CD14-positive monocyte (primary cell): ENCODE data around the gene RXFP1. TPM values are rescaled to one million over a fixed set of nuclear protein-coding genes. Genes with fewer than 3 reads are reported as not detected.
A peak's percentile ranks its signal among the peaks of the same experiment; 100 is the strongest.

Experiments
- DNase-seq, 3 donors: peaks; one replicate each; pipeline ENCODE4 v3.0.0-alpha.2; 2011 to 2022
- H2AFZ ChIP-seq: 2 replicates; pipeline ENCODE4 v1.6.0; 2012; ENCODE audit warnings: mild to moderate bottlenecking, low read depth, low read length, inconsistent platforms; ENCODE audit not compliant: insufficient read depth, poor library complexity, severe bottlenecking
- H3K27ac ChIP-seq, 2 donors: 1 replicate in 1 of 2; 2 replicates in 1 of 2; pipeline ENCODE4 v1.5.1; 2012 to 2013; ENCODE audit warnings: low read length in 2 of 2, control low read depth in 1 of 2, inconsistent platforms in 1 of 2, low read depth in 1 of 2, mild to moderate bottlenecking in 1 of 2
- H3K27me3 ChIP-seq, 2 donors: one replicate each; pipeline versions ENCODE4 v1.6.0 to v1.6.1; 2011 to 2013; ENCODE audit warnings: low read length in 2 of 2; ENCODE audit not compliant: control insufficient read depth in 2 of 2, insufficient read depth in 2 of 2
- H3K36me3 ChIP-seq, 2 donors: replicated peaks in 1 of 2; 1 replicate in 1 of 2; 2 replicates in 1 of 2; pipeline versions ENCODE4 v1.5.1 to v1.6.1; 2012 to 2013; ENCODE audit warnings: low read length in 2 of 2, control low read depth in 1 of 2, inconsistent platforms in 1 of 2, mild to moderate bottlenecking in 1 of 2; ENCODE audit not compliant: insufficient read depth in 2 of 2, control insufficient read depth in 1 of 2
- H3K4me1 ChIP-seq, 2 donors: 1 replicate in 1 of 2; 2 replicates in 1 of 2; pipeline versions ENCODE4 v1.5.1 to v1.6.1; 2012 to 2013; ENCODE audit warnings: low read length in 2 of 2, control low read depth in 1 of 2, inconsistent platforms in 1 of 2, mild to moderate bottlenecking in 1 of 2, moderate library complexity in 1 of 2; ENCODE audit not compliant: insufficient read depth in 2 of 2, control insufficient read depth in 1 of 2
- H3K4me2 ChIP-seq: replicated peaks from 2 replicates; pipeline ENCODE3; 2012; ENCODE audit warnings: low read length, moderate library complexity, mild to moderate bottlenecking; ENCODE audit not compliant: poor library complexity, severe bottlenecking; ENCODE audit errors: extremely low read depth
- H3K4me3 ChIP-seq, 3 experiments: fragments of 200-600 bp in 1 of 3; sonication (generic) in 1 of 3; replicated peaks in 1 of 3; 1 replicate in 2 of 3; 2 replicates in 1 of 3; pipeline ENCODE4 v1.5.1; 2011 to 2013; ENCODE audit warnings: low read length in 3 of 3, mild to moderate bottlenecking in 3 of 3, control low read depth in 2 of 3, low read depth in 2 of 3, inconsistent platforms in 1 of 3, moderate library complexity in 1 of 3
- H3K79me2 ChIP-seq: 2 replicates; pipeline ENCODE4 v1.6.0; 2012; ENCODE audit warnings: mild to moderate bottlenecking, control low read depth, inconsistent platforms, low read length, moderate library complexity; ENCODE audit not compliant: insufficient read depth
- H3K9ac ChIP-seq: 2 replicates; pipeline ENCODE4 v1.6.0; 2017; ENCODE audit warnings: low read length, mild to moderate bottlenecking; ENCODE audit not compliant: insufficient read depth, poor library complexity, severe bottlenecking
- H3K9me3 ChIP-seq, 2 donors: replicated peaks in 1 of 2; 1 replicate in 1 of 2; 2 replicates in 1 of 2; pipeline versions ENCODE4 v1.5.1 to v1.6.1; 2012 to 2013; ENCODE audit warnings: low read length in 2 of 2, control low read depth in 1 of 2; ENCODE audit not compliant: control insufficient read depth in 1 of 2, insufficient read depth in 1 of 2
- H4K20me1 ChIP-seq: 2 replicates; pipeline ENCODE4 v1.6.0; 2012; ENCODE audit warnings: mild to moderate bottlenecking, low read length, control low read depth, moderate library complexity; ENCODE audit not compliant: insufficient read depth
- H3K27ac Mint-ChIP-seq, 7 donors: one replicate each; pipeline ENCODE4 v1.8.0; 2020; ENCODE audit warnings: mild to moderate bottlenecking in 7 of 7, mixed read lengths in 7 of 7, moderate library complexity in 6 of 7, inconsistent platforms in 2 of 7
- H3K27me3 Mint-ChIP-seq, 3 donors: one replicate each; pipeline ENCODE4 v1.8.0; 2021 to 2022; ENCODE audit warnings: low read depth in 3 of 3, mild to moderate bottlenecking in 3 of 3, mixed read lengths in 3 of 3, moderate library complexity in 3 of 3, inconsistent platforms in 1 of 3
- H3K36me3 Mint-ChIP-seq, 2 donors: one replicate each; pipeline ENCODE4 v1.8.0; 2020; ENCODE audit warnings: mixed read lengths in 2 of 2, inconsistent platforms in 1 of 2, mild to moderate bottlenecking in 1 of 2
- H3K4me1 Mint-ChIP-seq: one replicate; pipeline ENCODE4 v1.8.0; 2020; ENCODE audit warnings: mild to moderate bottlenecking, mixed read lengths
- H3K4me3 Mint-ChIP-seq, 2 donors: one replicate each; pipeline ENCODE4 v1.8.0; 2020; ENCODE audit warnings: mild to moderate bottlenecking in 2 of 2, mixed read lengths in 2 of 2, moderate library complexity in 1 of 2
- H3K9me3 Mint-ChIP-seq, 7 donors: one replicate each; pipeline ENCODE4 v1.8.0; 2020 to 2022; ENCODE audit warnings: mixed read lengths in 7 of 7, mild to moderate bottlenecking in 6 of 7, moderate library complexity in 6 of 7, inconsistent platforms in 2 of 7
- WGBS: methylation state at CpG from one replicate; pipeline ENCODE4 v1.1.5; 2013; ENCODE audit warnings: missing lambda C conversion rate; ENCODE audit not compliant: insufficient coverage; 5-methylcytosine and 5-hydroxymethylcytosine counted together
- intact Hi-C, 2 donors: fragments of 100-400 bp; cut with micrococcal nuclease; formaldehyde crosslinking; loops; one replicate each; pipeline versions ENCODE4 v1.15.0 to v1.15.1; 2023
- polyA plus RNA-seq, 3 donors: library from polyadenylated mRNA; depleted of rRNA in 1 of 3; unstranded in 2 of 3; stranded (reverse) in 1 of 3; fragments of 300-500 nt in 2 of 3; fragments of >200 nt in 1 of 3; fragmentation: Illumina TruSeq in 2 of 3; gene quantifications; 1 replicate in 2 of 3; 2 replicates in 1 of 3; pipeline ENCODE4 v1.2.3, GENCODE V29; 2012 to 2021
- TF ChIP-seq, protein P1 (sequence below): fragments of 200-600 bp; IDR thresholded peaks from one replicate; pipeline ENCODE4 v1.8.0; 2022; ENCODE audit warnings: antibody characterized with exemption, mild to moderate bottlenecking

RXFP1 gene
- polyA plus RNA-seq, 3 donors: 0.03 to 0.11 TPM; not detected in 1

DNA sequence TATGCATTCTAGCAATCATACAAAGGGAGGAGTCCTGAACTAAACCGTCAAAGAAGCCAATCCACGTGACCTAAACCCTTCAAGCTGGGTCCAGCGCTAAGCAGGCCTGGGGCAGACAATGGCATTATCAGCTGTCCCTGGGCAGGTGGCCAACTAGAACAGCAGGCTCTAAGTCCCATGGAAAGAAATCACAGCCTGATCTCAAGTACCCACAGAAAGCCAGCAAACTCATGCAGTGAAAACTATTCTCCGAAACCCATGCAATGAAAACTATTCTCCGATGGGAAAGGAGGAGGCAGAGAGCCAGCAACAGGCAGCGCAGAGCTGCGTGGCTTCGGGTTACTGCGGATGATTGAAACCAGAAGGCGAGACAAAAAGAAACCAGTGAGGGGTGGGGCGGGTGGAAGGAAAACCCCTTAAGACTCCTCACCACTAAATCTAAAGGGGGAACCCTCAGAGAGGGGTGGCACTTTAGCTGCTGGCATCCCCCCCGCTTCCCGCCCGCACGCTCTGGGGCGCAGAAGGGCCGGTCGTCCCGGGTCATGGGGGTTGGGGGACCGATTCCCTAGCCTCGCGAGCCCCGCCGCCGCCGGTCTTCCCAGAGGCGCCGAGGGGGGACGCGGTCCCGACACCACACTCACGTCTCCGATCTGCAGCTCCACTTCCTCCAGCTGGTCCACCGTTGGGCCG, 149.4 kb downstream of the RXFP1 start:
- no peaks in the 10 kb centered on the region for H3K9me3 Mint-ChIP-seq
- H3K36me3 ChIP-seq: peaks cover 0 to 6% of the 10 kb centered on the region in 2 donors
- H3K4me3 Mint-ChIP-seq: peak overlapping the region; percentile 96 to 97
- H2AFZ ChIP-seq: peak overlapping the region; percentile 98
- H3K9ac ChIP-seq: peak overlapping the region; percentile 81
- TF ChIP-seq, protein P1, sequence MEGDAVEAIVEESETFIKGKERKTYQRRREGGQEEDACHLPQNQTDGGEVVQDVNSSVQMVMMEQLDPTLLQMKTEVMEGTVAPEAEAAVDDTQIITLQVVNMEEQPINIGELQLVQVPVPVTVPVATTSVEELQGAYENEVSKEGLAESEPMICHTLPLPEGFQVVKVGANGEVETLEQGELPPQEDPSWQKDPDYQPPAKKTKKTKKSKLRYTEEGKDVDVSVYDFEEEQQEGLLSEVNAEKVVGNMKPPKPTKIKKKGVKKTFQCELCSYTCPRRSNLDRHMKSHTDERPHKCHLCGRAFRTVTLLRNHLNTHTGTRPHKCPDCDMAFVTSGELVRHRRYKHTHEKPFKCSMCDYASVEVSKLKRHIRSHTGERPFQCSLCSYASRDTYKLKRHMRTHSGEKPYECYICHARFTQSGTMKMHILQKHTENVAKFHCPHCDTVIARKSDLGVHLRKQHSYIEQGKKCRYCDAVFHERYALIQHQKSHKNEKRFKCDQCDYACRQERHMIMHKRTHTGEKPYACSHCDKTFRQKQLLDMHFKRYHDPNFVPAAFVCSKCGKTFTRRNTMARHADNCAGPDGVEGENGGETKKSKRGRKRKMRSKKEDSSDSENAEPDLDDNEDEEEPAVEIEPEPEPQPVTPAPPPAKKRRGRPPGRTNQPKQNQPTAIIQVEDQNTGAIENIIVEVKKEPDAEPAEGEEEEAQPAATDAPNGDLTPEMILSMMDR: no peak
- intact Hi-C loops: loop anchor here (5.0 to 10.0 kb wide), 2 partner anchors 46 to 54 kb away; partner anchors contain the start of gene PPID (in 1 of the 2)
- peaks cover 3 to 4% of the 10 kb centered on the region in 2 donors for H3K36me3 Mint-ChIP-seq
- peaks cover 83% of the 10 kb centered on the region for H3K79me2 ChIP-seq
- no peaks in the 10 kb centered on the region for H3K27me3 ChIP-seq
- peaks cover 26% of the 10 kb centered on the region for H3K4me1 Mint-ChIP-seq
- peak overlapping the region; percentile 94 for H3K4me2 ChIP-seq
- H3K27ac ChIP-seq: peak overlapping the region; percentile 94 to 95
- peak; percentile 13 to 51 (median 16) for DNase-seq
- H3K9me3 ChIP-seq: no peaks in the 10 kb centered on the region
- H3K27me3 Mint-ChIP-seq: no peaks in the 10 kb centered on the region
- peak overlapping the region; percentile 73 to 99 (median 98) for H3K4me3 ChIP-seq
- 0% methylated on average over 23 of the region's 35 CpGs for WGBS
- H3K27ac Mint-ChIP-seq: peak overlapping the region; percentile 92 to 99 (median 97)
- H3K4me1 ChIP-seq: peaks cover 20 to 32% of the 10 kb centered on the region in 2 donors
- no peaks in the 10 kb centered on the region for H4K20me1 ChIP-seq

DNA sequence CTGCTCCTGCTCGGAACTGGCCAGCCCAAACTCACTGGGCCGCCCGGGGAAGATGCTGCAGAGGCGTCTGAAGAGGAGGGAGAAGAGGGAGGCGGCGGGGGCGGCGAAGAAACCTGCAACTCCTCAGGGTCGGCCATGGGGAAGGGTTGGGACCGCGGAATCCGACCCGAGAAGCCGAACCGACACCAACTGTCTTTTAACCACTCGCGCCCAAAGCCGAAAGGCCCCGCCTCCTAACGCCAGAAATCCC, 149.9 kb downstream of the RXFP1 start, which contains the start of gene C4orf46:
Gene C4orf46 (minus strand): TSS at position 223 of the 250 bp plus-strand sequence. CDS start 86 bp downstream, at position 137.
- Histone ChIP-seq H3K27me3 (no peaks in the 10 kb centered on the region), H3K9me3 (no peaks in the 10 kb centered on the region), H3K36me3 (peaks cover 0 to 6% of the 10 kb centered on the region in 2 donors), H3K4me1 (peaks cover 20 to 32% of the 10 kb centered on the region in 2 donors), H3K4me2 (peak within 1 kb of the TSS; percentile 94), H3K4me3 (peak within 1 kb of the TSS; percentile 73 to 99 (median 98)), H3K79me2 (peaks cover 81% of the 10 kb centered on the region), H3K9ac (peak within 1 kb of the TSS; percentile 81), H2AFZ (peak within 1 kb of the TSS; percentile 98), H4K20me1 (no peaks in the 10 kb centered on the region), H3K27ac (peak within 1 kb of the TSS; percentile 94 to 95)
- Mint-ChIP-seq H3K9me3 (no peaks in the 10 kb centered on the region), H3K4me1 (peaks cover 28% of the 10 kb centered on the region), H3K27me3 (no peaks in the 10 kb centered on the region), H3K4me3 (peak within 1 kb of the TSS; percentile 96 to 97), H3K27ac (peak within 1 kb of the TSS; percentile 92 to 99 (median 97)), H3K36me3 (peaks cover 2 to 3% of the 10 kb centered on the region in 2 donors)
- TF ChIP-seq, protein P1: no peak
- intact Hi-C loops: loop anchor here (5.0 to 10.0 kb wide), 2 partner anchors 46 to 53 kb away; partner anchors contain the start of gene PPID (in 1 of the 2)
- no peak for DNase-seq
- under 1% methylated on average over 18 of the region's 20 CpGs for WGBS
